ENCODE data around the gene OPN1SW.

- no peak for TF ChIP-seq CTCF (IDR thresholded peaks at IDR 0.05)
- no peak for TF ChIP-seq POLR2A (IDR thresholded peaks at IDR 0.05)
Measured at GRCh38 chr7:128758553-128758952, 17.0 kb downstream of the OPN1SW start.

All from Peyer's patch (tissue), 4 donors.